ENCODE measurements around the gene SASH1.

DNA sequence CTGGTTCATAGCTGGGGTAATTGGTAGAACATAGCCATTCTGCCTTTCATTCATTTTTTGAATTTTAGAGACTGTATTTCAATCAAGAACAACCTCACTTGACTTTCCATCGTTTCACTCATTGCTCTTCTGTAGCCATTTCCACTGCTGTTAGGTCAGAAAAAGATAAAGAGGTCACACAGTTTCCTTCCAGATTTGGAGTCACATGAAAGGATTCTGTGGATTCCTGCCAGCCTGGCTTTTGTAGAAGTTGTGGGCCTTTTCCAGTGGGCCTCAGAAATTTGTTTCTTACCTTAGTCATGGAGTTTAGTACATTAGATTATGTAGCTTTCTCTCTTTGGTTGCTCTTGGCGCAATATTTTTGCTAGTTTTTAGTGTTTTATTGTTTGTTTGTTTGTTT lies 157.8 kb downstream of the SASH1 start:
- TF ChIP-seq, protein P1, sequence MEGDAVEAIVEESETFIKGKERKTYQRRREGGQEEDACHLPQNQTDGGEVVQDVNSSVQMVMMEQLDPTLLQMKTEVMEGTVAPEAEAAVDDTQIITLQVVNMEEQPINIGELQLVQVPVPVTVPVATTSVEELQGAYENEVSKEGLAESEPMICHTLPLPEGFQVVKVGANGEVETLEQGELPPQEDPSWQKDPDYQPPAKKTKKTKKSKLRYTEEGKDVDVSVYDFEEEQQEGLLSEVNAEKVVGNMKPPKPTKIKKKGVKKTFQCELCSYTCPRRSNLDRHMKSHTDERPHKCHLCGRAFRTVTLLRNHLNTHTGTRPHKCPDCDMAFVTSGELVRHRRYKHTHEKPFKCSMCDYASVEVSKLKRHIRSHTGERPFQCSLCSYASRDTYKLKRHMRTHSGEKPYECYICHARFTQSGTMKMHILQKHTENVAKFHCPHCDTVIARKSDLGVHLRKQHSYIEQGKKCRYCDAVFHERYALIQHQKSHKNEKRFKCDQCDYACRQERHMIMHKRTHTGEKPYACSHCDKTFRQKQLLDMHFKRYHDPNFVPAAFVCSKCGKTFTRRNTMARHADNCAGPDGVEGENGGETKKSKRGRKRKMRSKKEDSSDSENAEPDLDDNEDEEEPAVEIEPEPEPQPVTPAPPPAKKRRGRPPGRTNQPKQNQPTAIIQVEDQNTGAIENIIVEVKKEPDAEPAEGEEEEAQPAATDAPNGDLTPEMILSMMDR (IDR thresholded peaks at IDR 0.05; ENCODE audit: insufficient read depth, low read depth, low read length) = no peak
- no peak for TF ChIP-seq EZH2 (IDR thresholded peaks at IDR 0.05; ENCODE audit: insufficient read depth, low read length)

Measured in astrocyte (in vitro differentiated cells and primary cell).